Measurements from ENCODE around the gene HSPA1B.
"Not testable (repeated sequence)": the region's sequence is repeated elsewhere in the genome, so short reads cannot be mapped to it uniquely, and the experiment has no call there.

Gene HSPA1B

DNA sequence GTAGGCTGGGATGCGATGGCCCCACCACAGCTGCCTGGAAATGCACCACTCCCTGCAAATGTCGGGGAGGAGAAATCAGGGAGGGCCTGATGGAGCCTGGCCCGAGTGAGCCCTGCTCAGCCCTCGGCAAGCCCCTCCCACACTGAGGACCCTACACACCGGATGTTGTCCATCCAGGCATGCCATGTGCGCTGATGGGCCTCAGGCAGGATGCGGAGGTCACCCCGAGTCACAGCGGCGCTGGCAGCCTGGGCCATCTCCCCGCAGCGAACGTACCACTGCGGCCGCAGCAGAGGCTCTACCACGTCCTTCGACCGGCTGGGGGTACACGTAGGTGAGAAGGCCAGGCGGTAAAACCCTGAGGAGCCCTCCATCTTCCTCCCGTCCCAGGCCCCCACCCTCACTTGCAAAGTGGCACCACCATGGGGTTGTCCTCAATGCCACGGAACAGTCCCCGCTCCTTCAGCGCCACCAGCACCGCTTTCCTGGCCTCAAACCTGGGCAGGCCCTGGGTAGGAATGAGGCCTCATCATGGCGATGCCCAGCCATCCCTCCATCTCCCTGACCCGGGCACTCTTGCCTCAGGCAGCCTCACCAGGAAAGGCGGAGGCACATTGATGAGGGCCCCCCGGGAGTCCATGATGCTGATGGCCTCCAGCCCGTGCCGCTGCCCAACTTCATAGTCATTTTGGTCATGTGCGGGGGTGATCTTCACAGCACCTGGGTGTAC lies 45.2 kb upstream of the HSPA1B start:
- TF ChIP-seq, protein P1, sequence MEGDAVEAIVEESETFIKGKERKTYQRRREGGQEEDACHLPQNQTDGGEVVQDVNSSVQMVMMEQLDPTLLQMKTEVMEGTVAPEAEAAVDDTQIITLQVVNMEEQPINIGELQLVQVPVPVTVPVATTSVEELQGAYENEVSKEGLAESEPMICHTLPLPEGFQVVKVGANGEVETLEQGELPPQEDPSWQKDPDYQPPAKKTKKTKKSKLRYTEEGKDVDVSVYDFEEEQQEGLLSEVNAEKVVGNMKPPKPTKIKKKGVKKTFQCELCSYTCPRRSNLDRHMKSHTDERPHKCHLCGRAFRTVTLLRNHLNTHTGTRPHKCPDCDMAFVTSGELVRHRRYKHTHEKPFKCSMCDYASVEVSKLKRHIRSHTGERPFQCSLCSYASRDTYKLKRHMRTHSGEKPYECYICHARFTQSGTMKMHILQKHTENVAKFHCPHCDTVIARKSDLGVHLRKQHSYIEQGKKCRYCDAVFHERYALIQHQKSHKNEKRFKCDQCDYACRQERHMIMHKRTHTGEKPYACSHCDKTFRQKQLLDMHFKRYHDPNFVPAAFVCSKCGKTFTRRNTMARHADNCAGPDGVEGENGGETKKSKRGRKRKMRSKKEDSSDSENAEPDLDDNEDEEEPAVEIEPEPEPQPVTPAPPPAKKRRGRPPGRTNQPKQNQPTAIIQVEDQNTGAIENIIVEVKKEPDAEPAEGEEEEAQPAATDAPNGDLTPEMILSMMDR (conservative IDR thresholded peaks at IDR 0.05) = no peak
- no peak for TF ChIP-seq ZFX (IDR thresholded peaks at IDR 0.05)
- no peak overlapping the region for H3K27ac ChIP-seq

DNA sequence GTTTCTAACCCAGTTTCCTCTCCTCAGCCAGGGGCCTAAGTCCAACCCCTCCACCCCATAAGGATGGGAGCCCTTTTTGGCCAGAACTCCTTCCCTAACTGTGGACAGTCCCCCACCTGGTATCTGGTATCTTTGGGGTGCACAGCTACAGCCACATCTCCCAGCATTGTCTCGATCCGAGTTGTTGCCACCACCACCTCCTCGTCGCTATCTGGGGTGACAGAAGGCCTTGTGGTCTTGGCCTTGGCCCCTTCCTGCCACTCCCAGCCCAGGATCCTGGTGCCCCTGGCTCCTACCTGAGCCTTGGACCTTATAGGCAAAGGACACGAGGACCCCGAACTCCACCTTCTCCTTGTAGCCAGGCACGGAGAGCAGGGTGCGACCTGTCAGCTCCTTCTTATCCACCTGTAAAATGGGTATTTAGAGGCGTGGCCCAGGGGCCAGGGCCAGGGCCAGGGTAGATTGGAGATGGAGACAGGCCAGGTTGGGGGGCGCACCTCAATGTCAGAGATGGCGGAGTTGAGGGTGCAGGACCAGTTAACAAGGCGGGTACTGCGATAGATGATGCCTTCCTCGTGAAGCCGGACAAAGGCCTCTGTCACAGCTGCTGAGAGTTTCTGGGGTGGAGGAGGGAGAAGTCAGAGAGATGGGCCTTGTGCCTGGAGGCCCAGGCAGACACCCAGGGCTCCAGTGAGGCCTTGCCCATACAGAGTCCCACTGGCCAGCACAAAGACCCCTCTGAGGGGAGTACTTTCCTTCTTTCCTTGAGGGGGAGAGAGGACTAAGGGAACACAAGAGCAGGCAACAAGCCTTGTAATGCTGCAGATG lies 43.2 kb upstream of the HSPA1B start:
- TF ChIP-seq ZFX (IDR thresholded peaks at IDR 0.05) = no peak
- TF ChIP-seq, protein P1 (conservative IDR thresholded peaks at IDR 0.05) = no peak
- no peak overlapping the region for H3K27ac ChIP-seq

DNA sequence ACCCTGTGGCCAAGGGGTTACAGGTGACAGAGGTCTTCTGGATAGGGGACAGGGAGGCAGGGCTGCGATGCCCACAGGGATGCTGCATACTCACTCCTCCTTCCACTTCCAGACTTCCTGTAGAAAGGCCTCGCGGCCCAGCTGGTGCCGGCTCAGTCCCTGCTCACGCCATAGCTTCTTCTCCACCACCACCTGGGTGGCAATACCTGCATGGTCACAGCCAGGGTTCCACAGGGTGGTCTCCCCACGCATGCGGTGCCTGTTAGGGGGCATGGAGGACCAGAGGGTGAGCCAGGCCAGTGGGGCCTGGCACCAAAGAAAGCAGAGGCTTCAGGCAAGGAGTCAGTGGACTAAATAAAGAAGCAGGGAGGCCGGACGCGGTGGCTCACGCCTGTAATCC lies 42.1 kb upstream of the HSPA1B start:
- no peak overlapping the region for H3K27ac ChIP-seq
- no peak for TF ChIP-seq ZFX (IDR thresholded peaks at IDR 0.05)
- TF ChIP-seq, protein P1 (conservative IDR thresholded peaks at IDR 0.05) = no peak

DNA sequence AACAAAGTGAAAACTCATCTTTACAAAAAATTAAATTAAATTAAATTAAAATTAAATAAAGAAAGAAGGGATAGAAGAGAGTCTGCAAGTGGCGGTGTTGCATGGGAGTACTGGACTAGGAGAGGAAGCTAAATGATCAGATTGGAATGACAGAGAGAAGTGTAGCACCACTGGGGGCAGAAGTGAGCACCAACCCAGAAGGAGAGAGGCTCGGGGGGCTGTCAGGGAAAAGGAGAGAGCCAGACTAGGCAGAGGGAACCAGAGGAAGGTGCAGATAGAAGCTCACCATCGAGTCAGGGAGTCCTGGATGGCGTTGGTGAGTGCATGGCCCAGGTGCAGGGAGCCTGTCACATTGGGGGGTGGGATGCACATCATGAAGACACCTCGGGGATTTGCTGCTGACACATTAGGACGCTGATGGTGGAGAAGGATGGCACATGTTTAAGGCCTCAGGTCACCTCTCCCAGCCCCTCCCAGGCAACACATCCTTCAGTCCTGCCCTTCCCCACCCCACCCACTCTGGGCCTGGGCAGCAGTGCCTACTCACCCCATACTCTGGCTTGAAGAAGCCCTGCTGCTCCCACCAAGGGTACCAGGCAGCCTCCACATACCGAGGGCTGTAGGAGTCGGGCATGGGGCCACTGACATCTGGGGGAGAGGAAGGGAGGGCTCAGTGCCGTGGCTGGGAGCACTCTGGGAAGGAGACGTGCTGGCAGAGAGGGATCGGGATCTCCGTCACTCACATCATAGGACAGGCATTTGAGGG lies 36.0 kb upstream of the HSPA1B start:
- H3K27ac ChIP-seq = no peak overlapping the region
- TF ChIP-seq, protein P1 (conservative IDR thresholded peaks at IDR 0.05) = peak; percentile 81; the same call in 1 of the 2 replicates
- no peak for TF ChIP-seq ZFX (IDR thresholded peaks at IDR 0.05)

DNA sequence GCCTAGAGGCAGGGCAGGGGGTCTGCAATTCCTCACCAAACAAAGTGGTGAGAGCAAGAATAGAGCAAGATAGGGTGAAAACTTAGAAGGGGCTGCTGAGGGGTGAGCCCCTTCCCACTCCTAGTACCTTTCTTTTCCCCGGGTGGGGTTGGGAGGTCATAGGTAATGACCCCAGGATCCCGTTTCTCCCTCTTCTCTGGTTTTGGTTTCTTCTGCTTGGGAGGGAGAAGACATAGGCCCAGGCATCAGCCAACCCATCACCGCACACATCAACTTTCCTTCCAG lies 35.5 kb upstream of the HSPA1B start:
- H3K27ac ChIP-seq = no peak overlapping the region
- TF ChIP-seq, protein P1 (conservative IDR thresholded peaks at IDR 0.05) = no peak
- no peak for TF ChIP-seq ZFX (IDR thresholded peaks at IDR 0.05)

DNA sequence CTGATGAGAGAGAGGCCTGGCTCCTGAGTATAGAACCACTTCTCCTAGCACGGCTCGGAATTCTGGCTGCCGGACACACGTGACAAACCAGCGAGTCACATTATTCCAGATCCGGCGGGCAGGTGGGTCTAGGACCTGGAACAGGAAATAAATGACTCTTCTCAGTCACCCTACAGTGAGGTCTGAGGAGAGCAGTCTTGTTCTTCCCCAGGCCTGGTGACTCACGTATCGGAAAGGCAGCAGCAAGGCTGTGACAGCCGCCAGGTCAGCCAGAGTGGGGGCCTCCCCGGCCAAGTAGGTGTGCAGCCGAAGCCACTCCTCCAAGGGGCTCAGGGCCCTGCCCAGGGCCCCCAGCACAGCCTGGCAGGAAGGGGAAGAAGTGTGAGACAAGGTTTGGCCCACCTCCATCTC lies 34.8 kb upstream of the HSPA1B start:
- H3K27ac ChIP-seq = no peak overlapping the region
- TF ChIP-seq, protein P1 (conservative IDR thresholded peaks at IDR 0.05) = no peak
- TF ChIP-seq ZFX (IDR thresholded peaks at IDR 0.05) = no peak

DNA sequence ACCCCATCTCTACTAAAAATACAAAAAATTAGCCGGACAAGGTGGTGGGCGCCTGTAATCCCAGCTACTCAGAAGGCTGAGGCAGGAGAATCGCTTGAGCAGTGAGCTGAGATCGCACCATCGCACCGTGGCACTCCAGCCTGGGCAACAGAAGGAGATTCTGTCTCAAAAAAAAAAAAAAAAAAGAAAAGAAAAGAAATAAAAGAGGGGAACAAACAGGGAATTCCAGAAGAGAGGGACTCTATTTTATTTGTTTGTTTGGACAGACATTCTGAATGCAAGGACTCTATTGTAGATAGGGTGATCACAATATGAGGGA lies 33.7 kb upstream of the HSPA1B start:
- not testable (repeated sequence) for H3K27ac ChIP-seq

All from C4-2B (cell line).